ENCODE data around the gene BRAP.

- no peak for TF ChIP-seq EP300 (IDR thresholded peaks at IDR 0.05; ENCODE audit: borderline replicate concordance in 1 of 2, control insufficient read depth in 1 of 2, low read depth in 2 of 2, low read length in 2 of 2)
- TF ChIP-seq MEF2A (IDR thresholded peaks at IDR 0.05; ENCODE audit: insufficient read depth, low read depth, low read length), result no peak
- TF ChIP-seq ATF7 (IDR thresholded peaks at IDR 0.05; ENCODE audit: low read depth), result no peak
- no peak for TF ChIP-seq MYC (IDR thresholded peaks at IDR 0.05; ENCODE audit: insufficient read depth, insufficient read length, insufficient replicate concordance, low read length, severe bottlenecking)
- TF ChIP-seq CTCF (IDR thresholded peaks at IDR 0.05 in 2 of 3, conservative IDR thresholded peaks at IDR 0.05 in 1 of 3; ENCODE audit: control insufficient read depth in 2 of 3, extremely low read depth in 1 of 3, insufficient read depth in 1 of 3, low read depth in 3 of 3, low read length in 3 of 3), result no peak
- TF ChIP-seq IRF5 (IDR thresholded peaks at IDR 0.05; ENCODE audit: borderline replicate concordance), result no peak
- TF ChIP-seq BRCA1 (IDR thresholded peaks at IDR 0.05; ENCODE audit: low read depth, low read length), result no peak
- no peak for TF ChIP-seq MAX (IDR thresholded peaks at IDR 0.05; ENCODE audit: low read depth, low read length)
- TF ChIP-seq YY1 (IDR thresholded peaks at IDR 0.05; ENCODE audit: low read depth, low read length), result no peak
- TF ChIP-seq MXI1 (IDR thresholded peaks at IDR 0.05; ENCODE audit: low read depth, low read length), result no peak
- TF ChIP-seq CEBPB (IDR thresholded peaks at IDR 0.05; ENCODE audit: borderline replicate concordance in 1 of 2, low read depth in 2 of 2, low read length in 2 of 2), result no peak
- TF ChIP-seq SMARCA5 (IDR thresholded peaks at IDR 0.05), result no peak
- no peak for TF ChIP-seq RFX5 (IDR thresholded peaks at IDR 0.05; ENCODE audit: low read depth, low read length)
- TF ChIP-seq KAT2A (conservative IDR thresholded peaks at IDR 0.05; ENCODE audit: control insufficient read depth, low read depth, low read length), result no peak
Measured at GRCh38 chr12:111653596-111653995, 32.2 kb downstream of the BRAP start.

Data from GM12878 (cell line).